ENCODE measurements around the gene EFCAB6. TPM values are rescaled to one million over a fixed set of nuclear protein-coding genes. Genes with fewer than 3 reads are reported as not detected.

EFCAB6 gene
- total RNA-seq, 3 donors from 2014 or later, result 3.0 to 9.8 (median 5.9) TPM

- Histone ChIP-seq H3K27me3 (no peaks in the 10 kb centered on the region), H3K9me3 (no peaks in the 10 kb centered on the region), H3K4me3 (no peak overlapping the region), H3K27ac (no peak overlapping the region), H3K36me3 (no peaks in the 10 kb centered on the region), H3K4me1 (no peaks in the 10 kb centered on the region)
- intact Hi-C loops (cut with DNase I; ENCODE audit: low total_unique reads), result no loop called here
- TF ChIP-seq POLR2AphosphoS5 (IDR thresholded peaks at IDR 0.05), result no peak
- no peak for TF ChIP-seq POLR2A (IDR thresholded peaks at IDR 0.05)
- TF ChIP-seq CTCF (IDR thresholded peaks at IDR 0.05), result no peak
- DNase-seq (ENCODE audit: low spot score in 2 of 2), result no peak
These were observed 303.6 kb downstream of the EFCAB6 start for GRCh38 chr22:43508489-43508888.

- intact Hi-C loops (cut with DNase I; ENCODE audit: low total_unique reads), result no loop called here
- DNase-seq (ENCODE audit: low spot score in 2 of 2), result peak in 1 of 2 donors; percentile 41
These were observed 304.9 kb downstream of the EFCAB6 start for GRCh38 chr22:43507235-43507634.

GRCh38 chr22:43506487-43506886 lies 305.6 kb downstream of the EFCAB6 start:
- H3K9me3 ChIP-seq, result no peaks in the 10 kb centered on the region
- TF ChIP-seq POLR2AphosphoS5 (IDR thresholded peaks at IDR 0.05) (no peak), CTCF (IDR thresholded peaks at IDR 0.05) (no peak), POLR2A (IDR thresholded peaks at IDR 0.05) (no peak)
- H3K36me3 ChIP-seq, result no peaks in the 10 kb centered on the region
- no peaks in the 10 kb centered on the region for H3K27me3 ChIP-seq
- intact Hi-C loops (cut with DNase I; ENCODE audit: low total_unique reads), result no loop called here
- H3K4me3 ChIP-seq, result no peak overlapping the region
- peak overlapping the region in 1 of 2 donors; percentile 38 for H3K27ac ChIP-seq
- H3K4me1 ChIP-seq, result no peaks in the 10 kb centered on the region
- no peak for DNase-seq (ENCODE audit: low spot score in 2 of 2)

More at GRCh38 chr22:43507235-43507634, 304.9 kb downstream of the EFCAB6 start:
- no peaks in the 10 kb centered on the region for H3K4me1 ChIP-seq
- H3K27me3 ChIP-seq, result no peaks in the 10 kb centered on the region
- no peaks in the 10 kb centered on the region for H3K9me3 ChIP-seq
- no peaks in the 10 kb centered on the region for H3K36me3 ChIP-seq
- no peak overlapping the region for H3K27ac ChIP-seq
- no peak for TF ChIP-seq CTCF (IDR thresholded peaks at IDR 0.05)
- H3K4me3 ChIP-seq, result no peak overlapping the region

GRCh38 chr22:43505896-43506295 lies 306.2 kb downstream of the EFCAB6 start:
- H3K27me3 ChIP-seq, result no peaks in the 10 kb centered on the region
- intact Hi-C loops (cut with DNase I; ENCODE audit: low total_unique reads), result no loop called here
- H3K4me3 ChIP-seq, result no peak overlapping the region
- no peaks in the 10 kb centered on the region for H3K4me1 ChIP-seq
- H3K9me3 ChIP-seq, result no peaks in the 10 kb centered on the region
- H3K27ac ChIP-seq, result peak overlapping the region; percentile 38 to 50
- no peaks in the 10 kb centered on the region for H3K36me3 ChIP-seq
- TF ChIP-seq CTCF (IDR thresholded peaks at IDR 0.05), result no peak
- no peak for TF ChIP-seq POLR2A (IDR thresholded peaks at IDR 0.05)
- TF ChIP-seq POLR2AphosphoS5 (IDR thresholded peaks at IDR 0.05), result no peak
- DNase-seq (ENCODE audit: low spot score in 2 of 2), result peak in 1 of 2 donors; percentile 61

- Histone ChIP-seq H3K9me3 (no peaks in the 10 kb centered on the region), H3K4me3 (no peak overlapping the region), H3K27ac (peak overlapping the region; percentile 9 to 50), H3K4me1 (no peaks in the 10 kb centered on the region), H3K36me3 (no peaks in the 10 kb centered on the region), H3K27me3 (no peaks in the 10 kb centered on the region)
- TF ChIP-seq CTCF (IDR thresholded peaks at IDR 0.05) (no peak), POLR2A (IDR thresholded peaks at IDR 0.05) (no peak), POLR2AphosphoS5 (IDR thresholded peaks at IDR 0.05) (no peak)
- no peak for DNase-seq (ENCODE audit: low spot score in 2 of 2)
- intact Hi-C loops (cut with DNase I; ENCODE audit: low total_unique reads), result no loop called here
These were observed 306.7 kb downstream of the EFCAB6 start for GRCh38 chr22:43505423-43505822.

All from breast epithelium (tissue), 4 donors.